Bronchial epithelial cell (primary cell): ENCODE measurements around the gene ADAM15. TPM values are rescaled to one million over a fixed set of nuclear protein-coding genes. Genes with fewer than 3 reads are reported as not detected.
A peak's percentile ranks its signal among the peaks of the same experiment; 100 is the strongest.

Experiments
- DNase-seq: peaks from one replicate; pipeline ENCODE4 v3.0.0-alpha.2; 2010; ENCODE audit warnings: low read depth
- FAIRE-seq: peaks from 2 replicates; lab custom pipeline; 2011; peaks lifted over from hg19 to GRCh38; lab: Jason Lieb, UNC
- H3K27me3 ChIP-seq: 2 replicates; pipeline ENCODE4 v1.5.1; 2011; ENCODE audit warnings: low read length; ENCODE audit not compliant: control insufficient read depth, insufficient read depth
- H3K36me3 ChIP-seq: 2 replicates; pipeline ENCODE4 v1.5.1; 2011; ENCODE audit warnings: low read length; ENCODE audit not compliant: control insufficient read depth, insufficient read depth
- H3K4me3 ChIP-seq: 2 replicates; pipeline ENCODE4 v1.5.1; 2011; ENCODE audit warnings: mild to moderate bottlenecking, low read depth, low read length, control low read depth
- CTCF ChIP-seq: IDR thresholded peaks from 2 replicates; pipeline ENCODE4 v1.5.1; 2011; ENCODE audit warnings: mild to moderate bottlenecking, moderate library complexity, low read length, control low read depth, inconsistent platforms; ENCODE audit not compliant: insufficient read depth, severe bottlenecking
- total RNA-seq: library from RNA; depleted of rRNA; stranded (reverse); fragments of >200 nt; gene quantifications from 2 replicates; pipeline ENCODE4 v1.2.1, GENCODE V29; 2014

Gene ADAM15
- total RNA-seq, 1 donor from 2014 or later: 181 TPM

- no peak for TF ChIP-seq CTCF
- no peaks in the 10 kb centered on the region for H3K27me3 ChIP-seq
- DNase-seq: no peak
- FAIRE-seq: no peak
- H3K36me3 ChIP-seq: peaks cover 13% of the 10 kb centered on the region
- H3K4me3 ChIP-seq: no peak overlapping the region
Observed at GRCh38 chr1:155069551-155070157, 18.5 kb downstream of the ADAM15 start.

- FAIRE-seq (no peak), DNase-seq (no peak)
- TF ChIP-seq CTCF: no peak
- peaks cover 11% of the 10 kb centered on the region for H3K36me3 ChIP-seq
- H3K4me3 ChIP-seq: no peak overlapping the region
- no peaks in the 10 kb centered on the region for H3K27me3 ChIP-seq
Observed at GRCh38 chr1:155070158-155070621, 19.1 kb downstream of the ADAM15 start.

- DNase-seq (peak; percentile 66), FAIRE-seq (no peak)
- TF ChIP-seq CTCF: peak; percentile 47
- H3K27me3 ChIP-seq: no peaks in the 10 kb centered on the region
- peak overlapping the region; percentile 35 for H3K4me3 ChIP-seq
- peaks cover 11% of the 10 kb centered on the region for H3K36me3 ChIP-seq
Observed at GRCh38 chr1:155070721-155071569, 19.8 kb downstream of the ADAM15 start.

DNA sequence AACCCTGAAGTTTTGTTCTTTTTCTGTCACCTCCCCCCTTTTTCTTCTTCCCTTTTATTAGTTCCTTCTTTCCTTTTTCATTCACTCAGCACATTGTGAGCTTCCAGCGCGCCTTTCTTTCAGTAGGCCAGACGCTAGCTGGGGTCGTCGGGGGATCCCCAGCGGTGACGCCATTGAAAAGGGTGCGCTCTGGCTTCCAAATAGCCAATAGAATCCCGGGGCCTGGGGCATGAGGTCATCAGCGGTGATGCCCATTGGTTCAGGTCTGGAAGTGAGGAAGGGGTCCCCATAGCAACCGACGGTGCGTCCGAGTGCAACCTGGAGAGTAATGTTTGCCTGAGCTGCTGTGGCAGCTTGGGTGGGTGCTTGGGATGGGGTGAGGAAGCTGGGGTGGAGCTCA lies 20.6 kb downstream of the ADAM15 start:
- Histone ChIP-seq H3K36me3 (peaks cover 8% of the 10 kb centered on the region), H3K27me3 (no peaks in the 10 kb centered on the region), H3K4me3 (no peak overlapping the region)
- no peak for DNase-seq
- no peak for FAIRE-seq
- no peak for TF ChIP-seq CTCF

- no peak for DNase-seq
- no peaks in the 10 kb centered on the region for H3K27me3 ChIP-seq
- TF ChIP-seq CTCF: no peak
- no peak for FAIRE-seq
- peaks cover 5% of the 10 kb centered on the region for H3K36me3 ChIP-seq
- H3K4me3 ChIP-seq: no peak overlapping the region
Observed at GRCh38 chr1:155072531-155073289, 21.6 kb downstream of the ADAM15 start.
